ENCODE measurements around the gene CAMTA1.

Gene CAMTA1

DNA sequence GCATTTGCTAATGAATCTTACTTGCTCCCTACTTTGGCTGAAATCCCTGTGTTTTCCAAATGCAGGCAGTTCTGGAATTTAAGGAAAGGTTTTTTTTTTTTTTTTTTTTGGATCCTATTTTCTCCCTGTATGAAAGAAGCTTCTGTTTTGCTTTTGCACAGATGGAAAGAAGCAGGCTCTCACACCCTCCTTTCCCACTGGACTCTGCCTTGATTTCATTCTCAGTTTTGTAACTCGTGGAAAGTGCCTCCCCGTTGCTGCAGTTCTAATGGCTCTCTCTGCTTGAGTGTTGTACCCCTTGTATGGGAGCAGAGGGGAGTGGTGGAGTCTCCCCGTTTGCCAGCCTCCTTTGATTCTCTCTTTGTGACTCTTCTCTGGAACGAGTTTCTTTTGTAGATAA lies 291.9 kb downstream of the CAMTA1 start:
- CTCF ChIA-PET = interaction anchor here (0.5 to 1.3 kb wide), 4 partner anchors 9 to 597 kb away, joined by 3 to 5 read pairs (median 4); no protein-coding TSS in a partner anchor
- Histone ChIP-seq H3K36me3 (ENCODE audit: control insufficient read depth in 2 of 2, insufficient read depth in 1 of 2, low read length in 2 of 2) (no peaks in the 10 kb centered on the region), H3K4me1 (ENCODE audit: control insufficient read depth, insufficient read depth, low read length) (no peaks in the 10 kb centered on the region), H3K4me3 (ENCODE audit: low read depth, low read length) (no peak overlapping the region), H3K27ac (ENCODE audit: extremely low read depth, low read depth, low read length) (no peak overlapping the region), H3K9me3 (ENCODE audit: control insufficient read depth, insufficient read depth, low read depth, low read length) (no peaks in the 10 kb centered on the region)
- TF ChIP-seq ZNF600 (tag by site-specific recombination; IDR thresholded peaks at IDR 0.05) (no peak), ZNF626 (tag by site-specific recombination; IDR thresholded peaks at IDR 0.05) (no peak), ZNF23 (tag by site-specific recombination; IDR thresholded peaks at IDR 0.05; ENCODE audit: borderline replicate concordance) (no peak), KLF10 (tag by site-specific recombination; IDR thresholded peaks at IDR 0.05) (no peak)
- TF ChIP-seq, protein P1, sequence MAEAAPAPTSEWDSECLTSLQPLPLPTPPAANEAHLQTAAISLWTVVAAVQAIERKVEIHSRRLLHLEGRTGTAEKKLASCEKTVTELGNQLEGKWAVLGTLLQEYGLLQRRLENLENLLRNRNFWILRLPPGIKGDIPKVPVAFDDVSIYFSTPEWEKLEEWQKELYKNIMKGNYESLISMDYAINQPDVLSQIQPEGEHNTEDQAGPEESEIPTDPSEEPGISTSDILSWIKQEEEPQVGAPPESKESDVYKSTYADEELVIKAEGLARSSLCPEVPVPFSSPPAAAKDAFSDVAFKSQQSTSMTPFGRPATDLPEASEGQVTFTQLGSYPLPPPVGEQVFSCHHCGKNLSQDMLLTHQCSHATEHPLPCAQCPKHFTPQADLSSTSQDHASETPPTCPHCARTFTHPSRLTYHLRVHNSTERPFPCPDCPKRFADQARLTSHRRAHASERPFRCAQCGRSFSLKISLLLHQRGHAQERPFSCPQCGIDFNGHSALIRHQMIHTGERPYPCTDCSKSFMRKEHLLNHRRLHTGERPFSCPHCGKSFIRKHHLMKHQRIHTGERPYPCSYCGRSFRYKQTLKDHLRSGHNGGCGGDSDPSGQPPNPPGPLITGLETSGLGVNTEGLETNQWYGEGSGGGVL (tag by site-specific recombination; IDR thresholded peaks at IDR 0.05) = no peak
- TF ChIP-seq, protein P2, sequence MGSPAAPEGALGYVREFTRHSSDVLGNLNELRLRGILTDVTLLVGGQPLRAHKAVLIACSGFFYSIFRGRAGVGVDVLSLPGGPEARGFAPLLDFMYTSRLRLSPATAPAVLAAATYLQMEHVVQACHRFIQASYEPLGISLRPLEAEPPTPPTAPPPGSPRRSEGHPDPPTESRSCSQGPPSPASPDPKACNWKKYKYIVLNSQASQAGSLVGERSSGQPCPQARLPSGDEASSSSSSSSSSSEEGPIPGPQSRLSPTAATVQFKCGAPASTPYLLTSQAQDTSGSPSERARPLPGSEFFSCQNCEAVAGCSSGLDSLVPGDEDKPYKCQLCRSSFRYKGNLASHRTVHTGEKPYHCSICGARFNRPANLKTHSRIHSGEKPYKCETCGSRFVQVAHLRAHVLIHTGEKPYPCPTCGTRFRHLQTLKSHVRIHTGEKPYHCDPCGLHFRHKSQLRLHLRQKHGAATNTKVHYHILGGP (tag by site-specific recombination; IDR thresholded peaks at IDR 0.05) = no peak
- POLR2A ChIA-PET = no interaction called here

GRCh38 chr1:7077970-7078369 lies 292.7 kb downstream of the CAMTA1 start:
- Histone ChIP-seq H3K4me1 (ENCODE audit: control insufficient read depth, insufficient read depth, low read length) (no peaks in the 10 kb centered on the region), H3K36me3 (ENCODE audit: control insufficient read depth in 2 of 2, insufficient read depth in 1 of 2, low read length in 2 of 2) (no peaks in the 10 kb centered on the region), H3K27ac (ENCODE audit: extremely low read depth, low read depth, low read length) (no peak overlapping the region), H3K9me3 (ENCODE audit: control insufficient read depth, insufficient read depth, low read depth, low read length) (no peaks in the 10 kb centered on the region), H3K4me3 (ENCODE audit: low read depth, low read length) (no peak overlapping the region)
- no peak for TF ChIP-seq KLF1 (tag by site-specific recombination; IDR thresholded peaks at IDR 0.05)
- no peak for TF ChIP-seq ZNF341 (tag by site-specific recombination; IDR thresholded peaks at IDR 0.05; ENCODE audit: low read depth)
- TF ChIP-seq ZNF629 (tag by site-specific recombination; IDR thresholded peaks at IDR 0.05) = no peak
- TF ChIP-seq, protein P3, sequence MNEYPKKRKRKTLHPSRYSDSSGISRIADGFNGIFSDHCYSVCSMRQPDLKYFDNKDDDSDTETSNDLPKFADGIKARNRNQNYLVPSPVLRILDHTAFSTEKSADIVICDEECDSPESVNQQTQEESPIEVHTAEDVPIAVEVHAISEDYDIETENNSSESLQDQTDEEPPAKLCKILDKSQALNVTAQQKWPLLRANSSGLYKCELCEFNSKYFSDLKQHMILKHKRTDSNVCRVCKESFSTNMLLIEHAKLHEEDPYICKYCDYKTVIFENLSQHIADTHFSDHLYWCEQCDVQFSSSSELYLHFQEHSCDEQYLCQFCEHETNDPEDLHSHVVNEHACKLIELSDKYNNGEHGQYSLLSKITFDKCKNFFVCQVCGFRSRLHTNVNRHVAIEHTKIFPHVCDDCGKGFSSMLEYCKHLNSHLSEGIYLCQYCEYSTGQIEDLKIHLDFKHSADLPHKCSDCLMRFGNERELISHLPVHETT (tag by site-specific recombination; IDR thresholded peaks at IDR 0.05) = no peak
- TF ChIP-seq GLI4 (tag by site-specific recombination; IDR thresholded peaks at IDR 0.05) = no peak
- no peak for TF ChIP-seq ZNF202 (tag by site-specific recombination; IDR thresholded peaks at IDR 0.05; ENCODE audit: borderline replicate concordance)
- TF ChIP-seq HOXA7 (CRISPR knock-in tag; IDR thresholded peaks at IDR 0.05; ENCODE audit: borderline replicate concordance) = no peak
- no peak for TF ChIP-seq ZNF555 (tag by site-specific recombination; conservative IDR thresholded peaks at IDR 0.05)
- TF ChIP-seq SCRT1 (tag by site-specific recombination; IDR thresholded peaks at IDR 0.05; ENCODE audit: borderline replicate concordance) = no peak
- no peak for TF ChIP-seq ZNF654 (tag by site-specific recombination; IDR thresholded peaks at IDR 0.05; ENCODE audit: low read depth)
- no peak for TF ChIP-seq ZEB2 (tag by site-specific recombination; IDR thresholded peaks at IDR 0.05)
- TF ChIP-seq, protein P4, sequence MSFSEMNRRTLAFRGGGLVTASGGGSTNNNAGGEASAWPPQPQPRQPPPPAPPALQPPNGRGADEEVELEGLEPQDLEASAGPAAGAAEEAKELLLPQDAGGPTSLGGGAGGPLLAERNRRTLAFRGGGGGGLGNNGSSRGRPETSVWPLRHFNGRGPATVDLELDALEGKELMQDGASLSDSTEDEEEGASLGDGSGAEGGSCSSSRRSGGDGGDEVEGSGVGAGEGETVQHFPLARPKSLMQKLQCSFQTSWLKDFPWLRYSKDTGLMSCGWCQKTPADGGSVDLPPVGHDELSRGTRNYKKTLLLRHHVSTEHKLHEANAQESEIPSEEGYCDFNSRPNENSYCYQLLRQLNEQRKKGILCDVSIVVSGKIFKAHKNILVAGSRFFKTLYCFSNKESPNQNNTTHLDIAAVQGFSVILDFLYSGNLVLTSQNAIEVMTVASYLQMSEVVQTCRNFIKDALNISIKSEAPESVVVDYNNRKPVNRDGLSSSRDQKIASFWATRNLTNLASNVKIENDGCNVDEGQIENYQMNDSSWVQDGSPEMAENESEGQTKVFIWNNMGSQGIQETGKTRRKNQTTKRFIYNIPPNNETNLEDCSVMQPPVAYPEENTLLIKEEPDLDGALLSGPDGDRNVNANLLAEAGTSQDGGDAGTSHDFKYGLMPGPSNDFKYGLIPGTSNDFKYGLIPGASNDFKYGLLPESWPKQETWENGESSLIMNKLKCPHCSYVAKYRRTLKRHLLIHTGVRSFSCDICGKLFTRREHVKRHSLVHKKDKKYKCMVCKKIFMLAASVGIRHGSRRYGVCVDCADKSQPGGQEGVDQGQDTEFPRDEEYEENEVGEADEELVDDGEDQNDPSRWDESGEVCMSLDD (tag by site-specific recombination; IDR thresholded peaks at IDR 0.05) = no peak
- TF ChIP-seq SP3 (tag by site-specific recombination; IDR thresholded peaks at IDR 0.05) = no peak
- TF ChIP-seq ZBTB6 (tag by site-specific recombination; IDR thresholded peaks at IDR 0.05) = no peak
- TF ChIP-seq, protein P5, sequence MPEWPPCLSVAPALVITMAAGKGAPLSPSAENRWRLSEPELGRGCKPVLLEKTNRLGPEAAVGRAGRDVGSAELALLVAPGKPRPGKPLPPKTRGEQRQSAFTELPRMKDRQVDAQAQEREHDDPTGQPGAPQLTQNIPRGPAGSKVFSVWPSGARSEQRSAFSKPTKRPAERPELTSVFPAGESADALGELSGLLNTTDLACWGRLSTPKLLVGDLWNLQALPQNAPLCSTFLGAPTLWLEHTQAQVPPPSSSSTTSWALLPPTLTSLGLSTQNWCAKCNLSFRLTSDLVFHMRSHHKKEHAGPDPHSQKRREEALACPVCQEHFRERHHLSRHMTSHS (tag by site-specific recombination; IDR thresholded peaks at IDR 0.05) = no peak
- no peak for TF ChIP-seq ZNF2 (tag by site-specific recombination; IDR thresholded peaks at IDR 0.05)
- CTCF ChIA-PET = interaction anchor here (1.1 to 4.5 kb wide), 3 partner anchors 8 to 188 kb away, joined by 3 to 49 read pairs (median 4); no protein-coding TSS in a partner anchor
- POLR2A ChIA-PET = interaction anchor here (0.5 kb wide), 1 partner anchor 79 kb away, joined by 3 read pairs; no protein-coding TSS in a partner anchor

Measured in HEK293 (cell line).